K562 (cell line): ENCODE results near the gene OOSP2. TPM values are rescaled to one million over a fixed set of nuclear protein-coding genes. Genes with fewer than 3 reads are reported as not detected.

Experiments used
- ARID1B ChIP-seq: fragments of 450-650 bp; IDR thresholded peaks from 2 replicates; pipeline ENCODE4 v1.6.1; 2016; ENCODE audit warnings: antibody characterized with exemption, mild to moderate bottlenecking, inconsistent platforms
- CTBP1 ChIP-seq: fragments of 450-650 bp; IDR thresholded peaks from 2 replicates; pipeline ENCODE4 v1.6.1; 2016; ENCODE audit warnings: borderline replicate concordance
- FOXM1 ChIP-seq, 2 experiments: fragments of 450-650 bp in 1 of 2; sonication (generic) in 1 of 2; formaldehyde crosslinking in 1 of 2; IDR thresholded peaks; 2 replicates each; pipeline versions ENCODE4 v1.6.1 to v1.9.0; 2017 to 2022; ENCODE audit warnings: low read depth in 2 of 2, mild to moderate bottlenecking in 2 of 2, missing genetic modification reagents in 1 of 2, moderate library complexity in 1 of 2
- JUND ChIP-seq, 2 experiments: IDR thresholded peaks; 2 replicates in 1 of 2; 3 replicates in 1 of 2; pipeline ENCODE4 v1.6.1; 2011; ENCODE audit warnings: borderline replicate concordance in 2 of 2, low read depth in 2 of 2, low read length in 2 of 2, improper control_type of control experiment in 1 of 2, missing biosample characterization in 1 of 2, missing genetic modification characterization in 1 of 2, missing genetic modification reagents in 1 of 2
- MCM2 ChIP-seq: fragments of 450-650 bp; IDR thresholded peaks from 2 replicates; pipeline ENCODE4 v1.6.1; 2017; ENCODE audit warnings: low read depth, mild to moderate bottlenecking
- MECOM ChIP-seq: fragments of 250-450 bp; sonication (Bioruptor Pico); IDR thresholded peaks from 2 replicates; pipeline ENCODE4 v1.8.0; 2022; ENCODE audit warnings: inconsistent platforms
- NR4A1 ChIP-seq, 2 experiments: fragments of 250-450 bp in 1 of 2; fragments of 450-650 bp in 1 of 2; sonication (Bioruptor Pico) in 1 of 2; IDR thresholded peaks; 2 replicates each; pipeline versions ENCODE4 v1.4.0 to v1.6.1; 2016 to 2020; ENCODE audit warnings: mild to moderate bottlenecking in 2 of 2, missing compliant biosample characterization in 1 of 2, missing genetic modification characterization in 1 of 2, moderate library complexity in 1 of 2
- PHB2 ChIP-seq: fragments of 450-650 bp; IDR thresholded peaks from 2 replicates; pipeline ENCODE4 v1.6.1; 2017; ENCODE audit warnings: low read depth
- RBFOX2 ChIP-seq: fragments of 200-400 bp; formaldehyde crosslinking; IDR thresholded peaks from 2 replicates; pipeline ENCODE4 v1.6.1; 2017; ENCODE audit warnings: low read depth, mild to moderate bottlenecking, low read length, moderate library complexity
- SIRT6 ChIP-seq: IDR thresholded peaks from one replicate; pipeline ENCODE4 v1.6.1; 2012; ENCODE audit warnings: low read depth, mild to moderate bottlenecking, control low read depth, inconsistent platforms, low read length, moderate library complexity
- STAT5A ChIP-seq: IDR thresholded peaks from 2 replicates; pipeline ENCODE4 v1.6.1; 2012; ENCODE audit warnings: low read length, inconsistent platforms, borderline replicate concordance
- UBTF ChIP-seq, 2 experiments: IDR thresholded peaks; 2 replicates each; pipeline ENCODE4 v1.6.1; 2012; ENCODE audit warnings: improper control_type of control experiment in 2 of 2, low read depth in 2 of 2, low read length in 2 of 2, borderline replicate concordance in 1 of 2
- ZEB2 ChIP-seq: fragments of 450-650 bp; IDR thresholded peaks from 2 replicates; pipeline ENCODE4 v1.6.1; 2016
- ZNF282 ChIP-seq: sonication (generic); formaldehyde crosslinking; IDR thresholded peaks from 2 replicates; pipeline ENCODE4 v1.8.1; 2023; ENCODE audit warnings: missing genetic modification reagents
- ZNF318 ChIP-seq, 2 experiments: fragments of 450-650 bp; IDR thresholded peaks; 2 replicates each; pipeline ENCODE4 v1.6.1; 2016; ENCODE audit warnings: mild to moderate bottlenecking in 2 of 2, borderline replicate concordance in 1 of 2, low read depth in 1 of 2, moderate library complexity in 1 of 2
- ZNF445 ChIP-seq: fragments of 250-450 bp; sonication (Bioruptor Pico); IDR thresholded peaks from 2 replicates; pipeline ENCODE4 v1.4.0; 2020; ENCODE audit warnings: low read depth, mild to moderate bottlenecking, moderate library complexity
- ZNF75A ChIP-seq: fragments of 450-650 bp; formaldehyde crosslinking; IDR thresholded peaks from 2 replicates; pipeline ENCODE4 v1.4.0; 2020; ENCODE audit warnings: mild to moderate bottlenecking
- polyA plus RNA-seq, 8 experiments: library from polyadenylated mRNA; depleted of rRNA in 4 of 8; stranded (reverse) in 5 of 8; unstranded in 3 of 8; fragments of >200 nt; fragmentation: Nextera tagmentation in 2 of 8; fragmentation: Illumina TruSeq in 1 of 8; extraction: Ambion mirVana in 2 of 8; extraction: Trizol in 1 of 8; gene quantifications; 2 replicates each; pipeline versions ENCODE4 v1.2.1 to v1.2.3, GENCODE V29; 2011 to 2014; ENCODE audit warnings: inconsistent platforms in 1 of 8, missing spikeins in 1 of 8
- total RNA-seq, 7 experiments: library from RNA; depleted of rRNA in 6 of 7; stranded (reverse); fragments of >200 nt in 6 of 7; fragmentation: Illumina TruSeq in 2 of 7; extraction: Trizol in 2 of 7; gene quantifications; 2 replicates each; pipeline versions ENCODE4 v1.2.1 to v1.2.3, GENCODE V29; 2011 to 2021; ENCODE audit warnings: low replicate concordance in 1 of 7

The OOSP2 gene
- total and polyA plus RNA-seq, 9 of the 15 experiments (the other 6 are each of a cell fraction or from before 2014, with no cell fraction given): 0.14 to 1.5 (median 0.32) TPM; not detected in 4

- TF ChIP-seq NR4A1 (CRISPR knock-in tag; IDR thresholded peaks at IDR 0.05) (no peak), NR4A1 (tag; IDR thresholded peaks at IDR 0.05) (no peak), ZEB2 (peak; percentile 82), ZNF282 (CRISPR knock-in tag) (no peak), RBFOX2 (no peak), ARID1B (peak; percentile 88), JUND (IDR thresholded peaks at IDR 0.05; ENCODE audit: borderline replicate concordance, low read depth, low read length) (0 out of 2 replicates have a peak, but pooled peaks have one; percentile 5), JUND (tag; IDR thresholded peaks at IDR 0.05; ENCODE audit: borderline replicate concordance, low read depth, low read length) (peak; percentile 50; the same call in 1 of the 3 replicates), SIRT6 (no peak), ZNF318 (IDR thresholded peaks at IDR 0.05; ENCODE audit: borderline replicate concordance in 1 of 2, low read depth in 1 of 2) (no peak), STAT5A (peak; percentile 39; the same call in 1 of the 2 replicates), MECOM (CRISPR knock-in tag) (0 out of 2 replicates have a peak, but pooled peaks have one; percentile 42), FOXM1 (IDR thresholded peaks at IDR 0.05; ENCODE audit: low read depth) (peak; percentile 60), FOXM1 (CRISPR knock-in tag; IDR thresholded peaks at IDR 0.05; ENCODE audit: low read depth) (no peak), UBTF (IDR thresholded peaks at IDR 0.05; ENCODE audit: borderline replicate concordance in 1 of 2, low read depth in 2 of 2, low read length in 2 of 2) (no peak), PHB2 (no peak), ZNF75A (CRISPR knock-in tag) (no peak), CTBP1 (peak; percentile 71; the same call in 1 of the 2 replicates), ZNF445 (CRISPR knock-in tag) (no peak), MCM2 (no peak)
Observed at GRCh38 chr11:60085909-60086308, 45.7 kb downstream of the OOSP2 start (continued).
